Lung (tissue), 12 donors: ENCODE data around the gene PARD3B. TPM values are rescaled to one million over a fixed set of nuclear protein-coding genes. Genes with fewer than 3 reads are reported as not detected.

Source experiments
- ATAC-seq: fragments of 200-7000 bp; cut with Tn5 transposase; one replicate; pipeline ENCODE4 v1.9.1; 2020; ENCODE audit warnings: moderate number of reproducible peaks; ENCODE audit not compliant: insufficient read depth, low FRiP score
- DNase-seq, 3 donors: peaks; one replicate each; pipeline ENCODE4 v3.0.0-alpha.2; 2013 to 2017
- H3K27ac ChIP-seq, 2 donors: one replicate each; pipeline ENCODE4 v1.5.1; 2013; ENCODE audit warnings: mild to moderate bottlenecking in 2 of 2, moderate library complexity in 2 of 2, control low read depth in 1 of 2, inconsistent platforms in 1 of 2, low read depth in 1 of 2, low read length in 1 of 2
- H3K27me3 ChIP-seq, 3 donors: one replicate each; pipeline ENCODE4 v1.5.1; 2013; ENCODE audit warnings: low read length in 2 of 3; ENCODE audit not compliant: control insufficient read depth in 3 of 3, insufficient read depth in 3 of 3
- H3K36me3 ChIP-seq, 4 donors: one replicate each; pipeline ENCODE4 v1.5.1; 2013; ENCODE audit warnings: low read length in 4 of 4, mild to moderate bottlenecking in 1 of 4, moderate library complexity in 1 of 4; ENCODE audit not compliant: control insufficient read depth in 4 of 4, insufficient read depth in 4 of 4
- H3K4me1 ChIP-seq, 5 donors: one replicate each; pipeline ENCODE4 v1.5.1; 2013; ENCODE audit warnings: low read length in 5 of 5, mild to moderate bottlenecking in 2 of 5, moderate library complexity in 1 of 5; ENCODE audit not compliant: control insufficient read depth in 5 of 5, insufficient read depth in 5 of 5
- H3K4me3 ChIP-seq: one replicate; pipeline ENCODE4 v1.5.1; 2013; ENCODE audit warnings: mild to moderate bottlenecking, control low read depth, moderate library complexity
- H3K9ac ChIP-seq, 2 donors: one replicate each; pipeline ENCODE4 v1.5.1; 2013; ENCODE audit warnings: low read length in 2 of 2, control low read depth in 1 of 2; ENCODE audit not compliant: insufficient read depth in 1 of 2
- H3K9me3 ChIP-seq, 4 donors: one replicate each; pipeline ENCODE4 v1.5.1; 2013; ENCODE audit warnings: low read length in 3 of 4, mild to moderate bottlenecking in 1 of 4, moderate library complexity in 1 of 4; ENCODE audit not compliant: control insufficient read depth in 4 of 4, insufficient read depth in 3 of 4
- whole genome bisulfite sequencing, 2 donors: extraction: QIAGEN DNeasy Blood & Tissue Kit; methylation state at CpG; one replicate each; pipeline ENCODE4 v1.1.7; 2013; 5-methylcytosine and 5-hydroxymethylcytosine counted together
- polyA plus RNA-seq, 2 donors: library from polyadenylated mRNA; stranded (reverse); fragments of 200-250 nt; gene quantifications; one replicate each; pipeline ENCODE4 v1.2.1, GENCODE V29; 2013
- total RNA-seq, 2 donors: library from RNA; depleted of rRNA in 1 of 2; stranded (reverse); fragments of >200 nt in 1 of 2; gene quantifications; one replicate each; pipeline ENCODE4 v1.2.1, GENCODE V29; 2014 to 2021
- TF ChIP-seq, protein P1 (sequence below): IDR thresholded peaks from 2 replicates; pipeline ENCODE4 v1.5.1; 2012; ENCODE audit warnings: mild to moderate bottlenecking; ENCODE audit errors: control extremely low read depth, extremely low read depth
- donor health status: control.
- donor health status: control.
- donor health status: Bipolar disorder and iron deficiency.
- donor health status: healthy.
- donor health status: DM: yes; HTN: yes; CAD: no.

PARD3B gene
- total and polyA plus RNA-seq, 4 donors, result 2.4 to 38.7 (median 17.1) TPM

GRCh38 chr2:205628422-205628821, 1083.1 kb downstream of the PARD3B start:
- no peak for ATAC-seq
- no peaks in the 10 kb centered on the region for H3K36me3 ChIP-seq
- TF ChIP-seq, protein P1, sequence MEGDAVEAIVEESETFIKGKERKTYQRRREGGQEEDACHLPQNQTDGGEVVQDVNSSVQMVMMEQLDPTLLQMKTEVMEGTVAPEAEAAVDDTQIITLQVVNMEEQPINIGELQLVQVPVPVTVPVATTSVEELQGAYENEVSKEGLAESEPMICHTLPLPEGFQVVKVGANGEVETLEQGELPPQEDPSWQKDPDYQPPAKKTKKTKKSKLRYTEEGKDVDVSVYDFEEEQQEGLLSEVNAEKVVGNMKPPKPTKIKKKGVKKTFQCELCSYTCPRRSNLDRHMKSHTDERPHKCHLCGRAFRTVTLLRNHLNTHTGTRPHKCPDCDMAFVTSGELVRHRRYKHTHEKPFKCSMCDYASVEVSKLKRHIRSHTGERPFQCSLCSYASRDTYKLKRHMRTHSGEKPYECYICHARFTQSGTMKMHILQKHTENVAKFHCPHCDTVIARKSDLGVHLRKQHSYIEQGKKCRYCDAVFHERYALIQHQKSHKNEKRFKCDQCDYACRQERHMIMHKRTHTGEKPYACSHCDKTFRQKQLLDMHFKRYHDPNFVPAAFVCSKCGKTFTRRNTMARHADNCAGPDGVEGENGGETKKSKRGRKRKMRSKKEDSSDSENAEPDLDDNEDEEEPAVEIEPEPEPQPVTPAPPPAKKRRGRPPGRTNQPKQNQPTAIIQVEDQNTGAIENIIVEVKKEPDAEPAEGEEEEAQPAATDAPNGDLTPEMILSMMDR, result no peak
- 88 to 92% methylated on average over 3 of the region's 3 CpGs for WGBS, 2 donors
- no peak for DNase-seq
- H3K9me3 ChIP-seq, result no peaks in the 10 kb centered on the region
- H3K27me3 ChIP-seq, result no peaks in the 10 kb centered on the region
- no peak overlapping the region for H3K9ac ChIP-seq
- peaks cover 0 to 5% (median 0%) of the 10 kb centered on the region in 5 donors for H3K4me1 ChIP-seq
- no peak overlapping the region for H3K27ac ChIP-seq
- no peak overlapping the region for H3K4me3 ChIP-seq

DNA sequence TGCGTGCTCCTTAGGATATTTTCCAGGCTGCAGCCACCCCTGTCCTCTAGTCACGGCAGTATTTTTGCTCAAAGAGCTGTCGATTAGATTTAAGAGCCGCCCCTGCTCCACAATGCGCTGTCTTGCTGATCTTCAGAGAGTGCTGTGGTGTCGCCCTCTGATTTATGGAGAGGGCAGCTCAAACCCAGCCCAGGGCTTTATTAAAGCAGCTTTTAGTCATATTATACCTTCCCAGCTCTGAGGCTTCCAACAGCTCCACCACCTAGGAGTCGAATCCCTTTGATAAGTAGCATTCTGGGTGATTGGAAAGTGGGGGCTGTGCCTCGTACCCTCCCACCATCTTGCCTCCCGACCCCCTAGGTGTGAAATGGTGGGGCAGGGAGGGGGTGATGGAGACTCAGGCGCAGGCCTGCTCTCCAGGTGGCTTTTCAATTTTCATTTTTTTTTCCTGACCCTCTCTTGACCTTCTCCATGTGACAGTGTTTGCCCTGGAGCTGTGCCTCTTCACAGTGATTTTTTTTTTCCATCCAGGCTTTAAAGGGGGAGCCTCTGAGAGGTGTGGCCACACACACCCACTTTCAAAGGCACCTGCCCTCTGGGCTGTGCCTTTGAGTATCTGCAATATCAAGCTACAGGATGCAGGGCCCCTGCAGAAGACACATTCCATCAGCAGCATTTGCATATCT, 1084.0 kb downstream of the PARD3B start:
- Histone ChIP-seq H3K4me1 (peaks cover 0 to 5% (median 0%) of the 10 kb centered on the region in 5 donors), H3K9me3 (no peaks in the 10 kb centered on the region), H3K9ac (no peak overlapping the region), H3K4me3 (no peak overlapping the region), H3K36me3 (no peaks in the 10 kb centered on the region), H3K27ac (no peak overlapping the region), H3K27me3 (no peaks in the 10 kb centered on the region)
- WGBS, 2 donors, result 79 to 88% methylated on average over 10 of the region's 10 CpGs
- ATAC-seq, result no peak
- no peak for DNase-seq
- TF ChIP-seq, protein P1, result no peak

GRCh38 chr2:205633994-205634393, 1088.7 kb downstream of the PARD3B start:
- peaks cover 0 to 10% (median 3%) of the 10 kb centered on the region in 5 donors for H3K4me1 ChIP-seq
- no peak overlapping the region for H3K4me3 ChIP-seq
- DNase-seq (peak in 2 of 3 donors; percentile 62 to 76), ATAC-seq (no peak)
- no peaks in the 10 kb centered on the region for H3K9me3 ChIP-seq
- H3K36me3 ChIP-seq, result no peaks in the 10 kb centered on the region
- H3K27me3 ChIP-seq, result peaks cover 0 to 2% (median 0%) of the 10 kb centered on the region in 3 donors
- H3K27ac ChIP-seq, result no peak overlapping the region
- TF ChIP-seq, protein P1, result no peak
- 71 to 83% methylated on average over 1 of the region's 1 CpG for WGBS, 2 donors
- no peak overlapping the region for H3K9ac ChIP-seq
